GM21786 (cell line): Measurements from ENCODE around the gene RSAD2.
"Not testable (repeated sequence)": the region's sequence is repeated elsewhere in the genome, so short reads cannot be mapped to it uniquely, and the experiment has no call there.

Source experiments
- ATAC-seq: cut with Tn5 transposase; IDR thresholded peaks from one replicate; pipeline ENCODE4 v1.9.1; 2021; ENCODE audit not compliant: unreplicated experiment

Gene RSAD2, protein sequence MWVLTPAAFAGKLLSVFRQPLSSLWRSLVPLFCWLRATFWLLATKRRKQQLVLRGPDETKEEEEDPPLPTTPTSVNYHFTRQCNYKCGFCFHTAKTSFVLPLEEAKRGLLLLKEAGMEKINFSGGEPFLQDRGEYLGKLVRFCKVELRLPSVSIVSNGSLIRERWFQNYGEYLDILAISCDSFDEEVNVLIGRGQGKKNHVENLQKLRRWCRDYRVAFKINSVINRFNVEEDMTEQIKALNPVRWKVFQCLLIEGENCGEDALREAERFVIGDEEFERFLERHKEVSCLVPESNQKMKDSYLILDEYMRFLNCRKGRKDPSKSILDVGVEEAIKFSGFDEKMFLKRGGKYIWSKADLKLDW

GRCh38 chr2:6877402-6878304, at the start of gene RSAD2:
Gene RSAD2, plus strand, starts transcription at chr2:6877777. Its CDS starts 24 bp downstream, at chr2:6877801.
- peak; percentile 79 for ATAC-seq

DNA sequence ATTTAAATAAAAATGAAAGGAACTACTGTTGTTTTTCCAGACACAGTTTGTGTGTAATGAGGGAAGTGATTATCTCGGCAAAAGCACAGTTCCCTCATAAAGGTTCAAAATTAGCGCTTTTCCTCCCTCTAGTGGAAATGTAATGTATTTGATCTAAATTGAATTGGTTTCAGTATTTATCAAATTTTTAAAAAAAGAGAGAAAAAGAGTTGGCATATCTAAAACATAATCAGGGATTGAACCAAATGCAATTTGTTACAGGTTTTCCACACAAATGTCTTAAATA, 49.3 kb upstream of the RSAD2 start:
- ATAC-seq: no peak

GRCh38 chr2:6831229-6831628, 46.3 kb upstream of the RSAD2 start:
- ATAC-seq: no peak

GRCh38 chr2:6832596-6833299, 44.8 kb upstream of the RSAD2 start:
- ATAC-seq: no peak

DNA sequence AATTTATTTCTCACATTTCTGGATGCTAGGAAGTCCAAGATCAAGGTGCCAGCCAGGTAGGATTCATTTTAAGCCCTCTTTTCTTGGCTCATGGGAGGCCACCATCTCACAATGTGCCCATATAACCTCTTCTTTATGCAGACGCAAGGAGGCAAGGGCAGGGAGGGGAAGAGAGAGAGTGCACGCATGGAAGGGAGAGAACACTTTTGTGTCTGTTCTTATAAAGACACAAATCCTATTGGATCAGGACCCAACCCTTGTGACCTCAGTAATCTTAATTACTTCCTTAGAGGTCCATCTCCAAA, 44.3 kb upstream of the RSAD2 start:
- no peak for ATAC-seq

GRCh38 chr2:6834163-6834562, 43.4 kb upstream of the RSAD2 start:
- ATAC-seq: no peak

- no peak for ATAC-seq
Measured at GRCh38 chr2:6835467-6835866, 42.1 kb upstream of the RSAD2 start.

GRCh38 chr2:6838673-6839319, 38.8 kb upstream of the RSAD2 start:
- no peak for ATAC-seq

DNA sequence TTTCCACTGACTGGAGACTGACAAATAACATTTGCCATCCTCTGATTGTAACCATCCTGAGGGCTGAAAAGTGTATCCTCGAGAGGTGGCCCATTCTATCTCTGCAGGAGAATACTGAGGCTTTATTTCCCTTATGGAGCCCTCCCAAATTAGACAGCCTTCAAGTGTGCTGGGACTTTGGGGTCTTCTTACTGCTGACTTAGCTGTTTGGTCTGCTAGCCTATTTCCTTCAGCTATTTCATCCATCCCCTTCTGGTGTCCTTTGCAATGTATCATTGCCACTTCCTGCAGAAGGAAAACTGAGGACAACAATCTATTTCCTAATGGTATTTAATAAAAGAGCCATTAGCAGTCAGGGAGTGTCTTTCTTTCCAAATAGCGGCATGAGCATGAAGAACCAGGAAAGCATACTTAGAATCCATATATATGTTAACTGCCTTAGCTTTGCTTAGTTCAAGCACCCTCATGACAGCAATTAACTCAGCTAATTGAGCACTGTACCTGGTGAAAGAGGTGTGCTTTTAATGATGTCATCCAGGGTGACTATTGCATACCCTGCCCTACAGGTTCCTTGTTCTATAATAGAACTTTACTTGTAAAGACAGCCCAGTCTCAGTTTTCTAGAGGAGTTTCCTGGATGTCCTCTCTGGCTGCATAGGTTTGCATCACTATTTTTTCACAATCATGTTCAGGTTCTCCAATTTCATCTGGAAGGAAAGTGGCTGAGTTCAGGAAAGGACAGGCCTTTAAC, 35.9 kb upstream of the RSAD2 start:
- no peak for ATAC-seq

DNA sequence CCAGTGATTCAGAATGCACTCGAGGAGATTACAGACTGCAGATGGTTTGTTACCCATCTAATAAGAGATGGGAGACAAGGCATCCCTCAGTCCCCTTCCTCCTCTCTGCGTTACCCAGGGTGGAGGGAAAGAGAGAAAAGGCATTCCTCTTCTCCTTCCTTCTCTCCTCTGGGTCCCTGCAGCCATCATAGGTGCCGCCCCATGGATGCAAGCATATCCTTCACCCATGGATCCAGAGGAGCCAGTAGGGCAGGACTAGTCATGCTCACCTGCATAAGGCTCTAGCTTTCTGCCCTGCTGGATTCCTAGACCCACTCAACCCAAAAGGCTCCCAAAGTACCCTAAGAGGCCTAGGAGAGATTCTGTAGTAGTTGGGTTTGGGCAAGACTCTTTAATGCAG, 32.3 kb upstream of the RSAD2 start:
- ATAC-seq: no peak

- ATAC-seq: no peak
Measured at GRCh38 chr2:6845903-6846302, 31.7 kb upstream of the RSAD2 start.

DNA sequence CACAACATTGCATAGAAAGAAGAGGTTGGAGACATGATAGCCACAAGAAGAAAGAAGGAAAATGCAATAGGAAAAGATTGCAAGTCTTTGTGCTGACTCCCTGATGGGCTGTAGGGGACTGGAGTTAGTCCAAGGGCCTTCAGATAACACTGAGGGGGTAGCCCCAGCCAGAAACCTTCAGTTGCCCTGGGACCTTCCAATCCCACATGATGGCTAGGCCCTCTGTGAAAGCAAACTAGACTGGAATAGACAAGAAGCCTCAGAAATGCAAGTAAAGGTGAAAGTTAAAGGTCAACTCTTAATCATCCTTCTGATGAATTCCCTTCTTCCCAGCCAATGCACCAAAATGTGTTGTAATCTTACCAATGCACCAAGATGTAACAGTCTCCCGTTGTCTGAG, 31.0 kb upstream of the RSAD2 start:
- ATAC-seq: no peak

- ATAC-seq: no peak
Measured at GRCh38 chr2:6846967-6847681, 30.5 kb upstream of the RSAD2 start.

DNA sequence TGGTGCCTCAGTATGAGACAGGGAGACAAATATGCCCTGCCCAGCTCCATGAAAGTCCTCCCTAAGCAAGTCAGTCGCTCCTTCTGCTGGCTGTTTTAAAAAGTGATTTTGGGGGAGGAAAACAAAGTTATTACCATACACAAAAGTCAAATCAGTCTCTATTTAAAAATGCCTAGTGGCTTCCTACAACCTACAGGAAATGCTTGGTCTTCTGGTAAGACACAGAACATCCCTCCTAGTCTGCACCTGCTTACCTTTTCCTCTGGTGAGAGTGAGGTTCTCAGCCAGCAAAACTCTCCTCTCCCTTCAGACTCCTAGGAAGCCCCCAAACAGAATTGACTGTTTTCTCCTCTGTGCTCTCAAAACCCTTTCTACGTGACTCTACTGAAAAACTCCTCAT, 25.4 kb upstream of the RSAD2 start:
- no peak for ATAC-seq

GRCh38 chr2:6854416-6854815, 23.2 kb upstream of the RSAD2 start:
- ATAC-seq: no peak

- ATAC-seq: no peak
Measured at GRCh38 chr2:6855860-6856547, 21.6 kb upstream of the RSAD2 start.

DNA sequence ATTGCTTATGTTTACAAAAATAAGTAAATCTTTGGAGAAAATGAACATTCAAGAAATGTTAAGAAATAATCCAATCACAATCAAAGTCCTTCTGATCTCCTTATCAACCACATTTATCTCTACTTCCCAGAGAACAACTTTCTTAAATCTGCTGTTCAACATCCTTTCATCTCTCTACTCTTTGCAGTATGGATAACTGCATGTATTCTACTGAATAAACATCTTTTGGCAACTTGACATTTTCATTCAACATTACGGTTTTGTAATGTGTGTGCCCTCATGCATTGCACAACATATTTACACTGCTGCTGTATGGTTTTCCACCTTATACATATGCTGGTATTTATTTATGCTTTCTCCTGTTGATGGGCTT, 21.0 kb upstream of the RSAD2 start:
- ATAC-seq: no peak

DNA sequence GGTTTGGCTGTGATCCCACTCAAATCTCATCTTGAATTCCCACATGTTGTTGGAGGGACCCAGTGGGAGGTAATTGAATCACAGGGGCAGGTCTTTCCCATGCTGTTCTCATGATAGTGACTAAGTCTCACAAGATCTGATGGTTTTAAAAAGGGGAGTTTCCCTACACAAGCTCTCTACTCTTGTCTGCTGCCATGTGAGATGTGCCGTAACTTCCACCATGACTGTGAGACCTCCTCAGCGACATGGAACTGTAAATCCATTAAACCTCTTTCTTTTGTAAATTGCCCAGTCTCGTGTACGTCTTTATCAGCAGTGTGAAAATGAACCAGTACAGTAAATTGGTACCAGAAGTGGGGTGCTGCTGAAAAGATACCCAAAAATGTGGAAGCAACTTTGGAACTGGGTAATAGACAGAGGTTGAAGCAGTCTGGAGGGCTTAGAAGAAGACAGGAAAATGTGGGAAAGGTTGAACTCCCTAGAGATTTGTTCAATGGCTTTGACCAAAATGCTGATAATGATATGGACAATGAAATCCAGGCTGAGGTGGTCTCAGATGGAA, 19.0 kb upstream of the RSAD2 start:
- not testable (repeated sequence) for ATAC-seq

DNA sequence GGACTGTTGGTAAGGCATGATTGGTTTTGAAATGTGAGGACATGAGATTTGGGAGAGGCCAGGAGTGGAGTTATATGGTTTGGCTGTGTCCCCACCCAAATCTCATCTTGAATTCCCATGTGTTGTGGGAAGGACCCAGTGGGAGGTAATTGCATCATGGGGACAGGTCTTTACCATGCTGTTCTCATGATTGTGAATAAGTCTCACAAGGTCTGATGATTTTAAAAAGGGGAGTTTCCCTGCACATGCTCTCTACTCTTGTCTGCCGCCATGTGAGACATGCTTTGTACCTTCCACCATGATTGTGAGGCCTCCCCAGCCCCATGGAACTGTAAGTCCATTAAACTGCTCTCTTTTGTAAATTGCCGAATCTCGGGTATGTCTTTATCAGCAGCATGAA, 17.3 kb upstream of the RSAD2 start:
- ATAC-seq: no peak
